ENCODE data around the gene MCM10.

The MCM10 gene

GRCh38 chr10:13165177-13165576 lies 3.8 kb downstream of the MCM10 start:
- DNase-seq (ENCODE audit: low spot score) = no peak

DNA sequence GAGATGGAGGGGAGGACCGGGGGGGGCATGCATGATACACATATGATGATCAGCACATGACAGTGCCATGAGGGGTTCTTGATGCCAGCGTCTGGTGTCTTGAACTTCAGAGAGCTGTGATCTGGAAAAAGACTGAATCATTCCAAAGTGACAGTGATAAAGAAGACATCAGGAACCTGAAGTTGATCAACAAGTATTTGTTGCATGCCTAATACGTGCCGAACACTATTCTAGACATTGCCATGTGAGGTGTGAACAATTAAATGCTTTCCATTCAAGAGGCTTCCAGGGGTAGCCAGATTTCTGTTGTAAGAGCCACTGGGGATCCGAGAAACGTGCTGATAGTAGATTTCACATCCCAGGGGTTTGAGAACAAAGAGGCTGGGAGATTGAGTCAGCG lies 6.2 kb downstream of the MCM10 start:
- DNase-seq (ENCODE audit: low spot score) = no peak

DNA sequence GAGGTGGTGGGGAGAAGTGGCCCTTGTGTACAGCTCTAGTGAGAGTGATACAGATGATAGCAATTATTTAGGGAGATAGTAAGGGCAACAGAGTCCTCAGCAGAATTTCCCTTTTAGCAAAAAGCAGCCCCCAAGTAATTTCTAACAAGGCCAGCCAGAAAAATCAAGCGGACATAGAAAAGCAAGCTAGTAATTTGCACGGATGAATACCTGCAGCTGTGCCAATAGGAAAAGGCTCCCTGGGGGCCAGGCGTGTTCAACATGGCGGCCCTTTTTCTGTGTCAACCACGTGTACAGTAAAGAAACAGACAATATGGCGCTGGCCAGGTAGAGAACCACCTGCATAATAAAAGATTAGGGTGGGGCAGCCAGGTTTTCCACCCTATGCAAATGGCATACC lies 7.4 kb downstream of the MCM10 start:
- DNase-seq (ENCODE audit: low spot score) = no peak

- no peak for DNase-seq (ENCODE audit: low spot score)
Observed at GRCh38 chr10:13173616-13174015, 12.3 kb downstream of the MCM10 start.

DNA sequence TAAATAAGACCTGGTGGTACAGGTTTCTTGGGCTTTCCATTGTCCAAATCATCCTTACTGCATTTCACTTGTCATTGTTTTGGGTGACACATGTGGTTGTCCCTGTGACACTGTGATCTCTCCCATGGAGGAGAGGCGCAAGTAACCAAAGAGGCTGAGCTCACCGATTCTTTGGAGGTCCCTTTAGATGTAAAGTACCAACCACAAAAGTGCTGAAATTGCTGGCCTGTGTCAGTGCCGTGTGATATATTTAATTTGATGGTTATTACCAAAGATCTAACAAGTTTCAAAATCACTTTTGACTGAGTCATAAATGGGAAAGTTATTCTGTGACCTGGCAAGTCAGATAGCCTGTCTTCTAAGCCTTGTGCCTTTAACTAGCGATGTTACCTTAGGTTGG lies 19.4 kb downstream of the MCM10 start:
- no peak for DNase-seq (ENCODE audit: low spot score)

GRCh38 chr10:13182424-13182823 lies 21.1 kb downstream of the MCM10 start:
- no peak for DNase-seq (ENCODE audit: low spot score)

- no peak for DNase-seq (ENCODE audit: low spot score)
Observed at GRCh38 chr10:13183625-13184024, 22.3 kb downstream of the MCM10 start.

GRCh38 chr10:13184276-13184675 lies 22.9 kb downstream of the MCM10 start:
- no peak for DNase-seq (ENCODE audit: low spot score)

- no peak for DNase-seq (ENCODE audit: low spot score)
Observed at GRCh38 chr10:13184730-13185514, 23.6 kb downstream of the MCM10 start.

GRCh38 chr10:13187135-13187534 lies 25.8 kb downstream of the MCM10 start:
- DNase-seq (ENCODE audit: low spot score) = no peak

DNA sequence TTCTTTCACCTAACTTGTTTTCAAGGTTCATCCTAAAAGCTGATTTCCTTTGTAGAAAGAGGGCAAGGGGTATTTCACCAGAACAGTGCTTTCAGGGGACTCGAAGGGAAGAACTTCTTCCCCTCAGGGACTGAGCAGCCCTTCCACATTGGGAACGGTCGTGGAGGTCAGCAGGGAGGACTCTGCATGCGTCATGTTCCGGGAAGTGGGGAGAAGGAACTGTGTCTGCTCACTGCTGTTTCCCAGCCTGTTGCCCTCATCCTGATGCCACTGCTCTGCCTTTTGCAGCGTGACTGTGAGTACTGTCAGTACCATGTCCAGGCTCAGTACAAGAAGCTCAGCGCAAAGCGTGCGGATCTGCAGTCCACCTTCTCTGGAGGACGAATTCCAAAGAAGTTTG lies 27.2 kb downstream of the MCM10 start:
- DNase-seq (ENCODE audit: low spot score) = no peak

GRCh38 chr10:13189961-13190360 lies 28.6 kb downstream of the MCM10 start:
- DNase-seq (ENCODE audit: low spot score) = no peak

DNA sequence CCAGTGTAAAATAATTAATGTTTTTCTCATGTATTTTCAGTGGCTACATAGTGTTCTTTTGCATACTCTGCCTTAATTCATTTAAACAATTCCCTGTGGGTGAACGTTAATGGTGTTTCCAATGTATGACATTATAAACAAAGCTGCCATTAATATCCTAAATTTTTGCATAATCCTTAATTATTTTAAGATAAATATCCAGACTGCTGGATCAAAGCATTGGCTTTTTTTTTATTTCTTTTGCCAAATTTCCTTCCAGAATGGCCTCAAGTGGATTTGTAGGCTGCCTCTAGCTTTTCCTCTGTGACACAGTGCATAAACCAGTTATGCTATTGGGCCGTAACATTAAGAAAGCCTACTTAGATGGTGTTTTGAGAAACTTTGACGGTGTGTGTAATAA lies 29.5 kb downstream of the MCM10 start:
- DNase-seq (ENCODE audit: low spot score) = no peak

- no peak for DNase-seq (ENCODE audit: low spot score)
Observed at GRCh38 chr10:13191362-13191761, 30.0 kb downstream of the MCM10 start.

GRCh38 chr10:13193637-13194036 lies 32.3 kb downstream of the MCM10 start:
- no peak for DNase-seq (ENCODE audit: low spot score)

- DNase-seq (ENCODE audit: low spot score) = no peak
Observed at GRCh38 chr10:13195016-13195415, 33.7 kb downstream of the MCM10 start.

GRCh38 chr10:13201132-13201531 lies 39.8 kb downstream of the MCM10 start:
- no peak for DNase-seq (ENCODE audit: low spot score)

- DNase-seq (ENCODE audit: low spot score) = no peak
Observed at GRCh38 chr10:13206091-13206490, 44.7 kb downstream of the MCM10 start.

- no peak for DNase-seq (ENCODE audit: low spot score)
Observed at GRCh38 chr10:13206546-13207443, 45.4 kb downstream of the MCM10 start.

DNA sequence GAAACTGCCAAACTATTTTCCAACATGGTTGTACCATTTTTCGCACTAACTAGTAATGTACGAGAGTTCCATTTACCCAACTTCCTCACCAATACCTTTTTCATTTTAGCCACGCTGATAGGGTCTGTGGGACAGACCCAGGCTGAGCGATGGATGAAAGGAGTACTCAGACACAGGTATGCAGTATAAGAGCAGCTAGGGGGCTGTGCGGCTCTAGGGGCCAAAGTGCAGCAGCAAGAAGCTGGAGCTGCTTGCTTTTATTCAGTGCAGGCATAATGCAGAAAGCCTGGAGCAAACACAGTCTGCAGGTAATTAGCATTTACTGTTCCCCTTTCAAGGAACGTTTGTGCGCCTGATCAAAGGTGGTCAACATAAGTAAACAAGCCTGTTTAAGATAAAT lies 51.8 kb downstream of the MCM10 start:
- DNase-seq (ENCODE audit: low spot score) = no peak

DNA sequence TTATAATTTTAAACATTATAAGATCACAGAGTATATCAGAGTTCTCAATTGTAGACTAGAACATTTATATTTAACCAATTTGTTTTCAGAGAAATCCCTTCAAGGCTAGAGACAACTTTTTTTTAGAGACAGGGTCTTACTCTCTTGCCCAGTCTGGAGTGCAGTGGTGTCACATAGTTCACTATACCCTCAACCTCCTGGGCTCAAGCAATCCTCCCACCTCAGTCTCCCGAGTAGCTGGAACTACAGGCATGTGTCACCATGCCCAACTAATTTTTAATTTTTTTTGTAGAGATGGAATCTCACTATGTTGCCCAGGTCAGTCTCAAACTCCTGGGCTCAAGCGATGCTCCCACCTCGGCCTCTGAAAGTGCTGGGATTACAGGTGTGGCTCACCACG lies 57.5 kb downstream of the MCM10 start:
- no peak for DNase-seq (ENCODE audit: low spot score)

DNA sequence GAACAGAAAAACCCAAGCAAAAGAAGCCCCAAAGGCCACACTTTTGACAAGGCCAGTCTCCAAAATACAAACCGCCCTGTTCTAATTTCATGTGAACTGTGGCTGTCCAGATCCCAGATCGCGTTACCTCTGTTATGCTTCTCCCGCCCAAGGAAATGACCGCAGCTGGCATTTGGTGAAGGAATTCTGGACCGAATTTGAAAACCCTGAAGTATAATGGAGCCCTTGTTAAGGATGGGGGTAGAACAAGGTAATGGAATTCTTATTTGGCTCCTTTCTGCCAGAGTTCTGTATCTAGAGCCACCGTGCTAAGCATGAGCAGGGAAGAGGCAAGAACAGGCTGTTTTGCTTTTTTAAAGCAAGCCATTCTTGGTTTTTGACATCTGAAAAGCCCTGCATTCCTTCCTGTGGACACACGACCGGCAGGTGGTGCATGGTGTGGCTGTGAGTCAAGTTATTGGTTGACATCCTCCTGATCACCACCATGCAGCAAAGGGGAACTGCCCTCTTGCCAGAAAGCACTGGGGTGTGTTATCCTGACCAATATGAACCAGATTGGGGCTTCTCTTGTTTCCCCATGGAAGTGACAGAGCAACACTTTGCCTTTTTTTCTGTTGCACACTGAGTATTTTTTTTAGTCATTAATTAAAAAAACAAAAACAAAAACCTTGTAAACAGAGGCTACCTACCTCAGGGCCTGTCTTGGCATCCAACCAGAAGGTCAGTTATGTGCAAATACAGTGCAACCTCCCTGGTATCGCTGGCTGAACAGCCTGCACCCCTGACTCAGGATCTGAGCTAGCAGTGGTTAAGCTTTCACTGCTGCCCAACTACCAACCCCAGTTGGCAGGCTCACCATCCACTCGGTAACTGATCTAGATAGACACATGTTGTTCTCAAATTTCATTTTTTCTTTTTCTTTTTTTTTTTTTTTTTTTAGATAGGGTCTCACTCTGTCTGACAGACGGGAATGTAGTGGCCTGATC lies 58.6 kb downstream of the MCM10 start:
- no peak for DNase-seq (ENCODE audit: low spot score)

Measured in putamen (tissue), 1 donor.